PFSK-1 (cell line): ENCODE data around the gene MRPL36.

Source experiments
- POLR2AphosphoS5 ChIP-seq: IDR thresholded peaks from 2 replicates; pipeline ENCODE4 v1.6.1; 2012; ENCODE audit warnings: low read depth, mild to moderate bottlenecking, control low read depth, low read length, moderate library complexity
- REST ChIP-seq, 2 experiments: IDR thresholded peaks; 2 replicates each; pipeline versions ENCODE4 v1.6.1 to v1.8.0; 2011 to 2012; ENCODE audit warnings: low read depth in 2 of 2, low read length in 2 of 2, control low read depth in 1 of 2, inconsistent platforms in 1 of 2, mild to moderate bottlenecking in 1 of 2, moderate library complexity in 1 of 2; ENCODE audit not compliant: insufficient read depth in 1 of 2
- TAF1 ChIP-seq: IDR thresholded peaks from 2 replicates; pipeline ENCODE4 v1.6.1; 2012; ENCODE audit warnings: low read length, control low read depth, borderline replicate concordance; ENCODE audit not compliant: insufficient read depth

GRCh38 chr5:1842004-1842819 is 42.6 kb upstream of the MRPL36 start:
- TF ChIP-seq REST (IDR thresholded peaks at IDR 0.05; ENCODE audit: insufficient read depth in 1 of 2, low read depth in 2 of 2, low read length in 2 of 2) = no peak
- TF ChIP-seq POLR2AphosphoS5 = no peak
- TF ChIP-seq TAF1 = no peak
